ENCODE results near the gene TRAFD1. TPM values are rescaled to one million over a fixed set of nuclear protein-coding genes. Genes with fewer than 3 reads are reported as not detected.

TRAFD1 gene
- total and polyA plus RNA-seq, 2 of the 8 experiments (the other 6 are each of a cell fraction or from before 2014, with no cell fraction given): 18.1 to 33.1 TPM

DNA sequence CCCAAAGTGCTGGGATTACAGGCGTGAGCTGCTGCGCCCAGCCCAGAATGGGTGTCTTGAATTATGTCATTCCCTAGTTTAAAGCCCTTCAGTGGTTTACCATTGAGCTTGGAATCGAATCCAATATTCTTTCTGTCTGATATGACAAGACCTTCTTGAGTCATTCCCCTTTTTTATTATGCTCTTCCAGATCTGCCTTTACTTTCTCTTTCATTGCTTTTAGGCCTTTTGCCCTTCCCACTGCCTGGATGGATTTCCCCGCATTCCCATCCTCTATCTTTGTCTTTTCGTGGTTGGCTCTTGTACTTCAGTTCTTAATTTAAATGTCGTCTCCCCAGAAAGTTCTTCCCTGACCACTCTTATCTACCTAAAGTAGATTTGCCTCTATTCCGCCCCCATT lies 1.6 kb downstream of the TRAFD1 start:
- Histone ChIP-seq H3K4me2 (ENCODE audit: insufficient read depth in 1 of 2, low read depth in 2 of 2, low read length in 2 of 2) (peak overlapping the region in 1 of 2 experiments; percentile 77; a peak in 1 of 4 replicates), H2AFZ (ENCODE audit: low read length) (no peak overlapping the region), H3K9me3 (ENCODE audit: insufficient read depth in 2 of 2, low read depth in 1 of 2, low read length in 1 of 2) (no peaks in the 10 kb centered on the region), H3K4me3 (ENCODE audit: extremely low read depth in 1 of 4, insufficient read depth in 2 of 4, low read depth in 3 of 4, low read length in 4 of 4) (no peak overlapping the region), H3K9ac (replicated peaks in 1 of 4; ENCODE audit: extremely low read depth in 1 of 4, low read depth in 3 of 4, low read length in 3 of 4) (no peak overlapping the region), H3K27ac (ENCODE audit: low read depth, low read length) (no peak overlapping the region), H3K36me3 (ENCODE audit: control insufficient read depth in 2 of 4, insufficient read depth in 4 of 4, low read length in 3 of 4) (no peaks in the 10 kb centered on the region; a peak in 1 of 8 replicates), H3K79me2 (ENCODE audit: control insufficient read depth in 1 of 2, insufficient read depth in 2 of 2, low read length in 2 of 2) (peaks cover 2 to 5% of the 10 kb centered on the region in 2 experiments; a peak in 1 of 4 replicates), H3K56ac (replicated peaks; ENCODE audit: insufficient read length, low read depth, low read length) (no peak overlapping the region), H3K23me2 (ENCODE audit: low read depth, low read length) (peaks cover 4% of the 10 kb centered on the region; the same call in 1 of the 2 replicates), H3K23ac (ENCODE audit: insufficient read length) (no peak overlapping the region), H3K14ac (ENCODE audit: insufficient read length) (no peak overlapping the region), H4K5ac (ENCODE audit: insufficient read length, low read depth, low read length) (no peak overlapping the region), H2BK120ac (replicated peaks; ENCODE audit: low read depth, low read length) (no peak overlapping the region), H2BK12ac (ENCODE audit: low read depth, low read length) (no peak overlapping the region), H3K4me1 (replicated peaks in 1 of 4; ENCODE audit: control insufficient read depth in 3 of 4, insufficient read depth in 4 of 4, low read length in 3 of 4) (peaks cover 0 to 4% (median 1%) of the 10 kb centered on the region in 4 experiments; a peak in 4 of 7 replicates), H4K8ac (ENCODE audit: extremely low read depth, insufficient read depth, low read length) (no peak overlapping the region), H3K4ac (replicated peaks; ENCODE audit: insufficient read length, low read depth, low read length) (no peak overlapping the region), H2AK5ac (ENCODE audit: low read depth, low read length) (no peak overlapping the region), H2BK20ac (ENCODE audit: low read length) (no peak overlapping the region), H2BK5ac (ENCODE audit: low read depth, low read length) (no peak overlapping the region), H3K79me1 (ENCODE audit: low read depth, low read length) (no peaks in the 10 kb centered on the region), H2BK15ac (ENCODE audit: low read length) (no peak overlapping the region), H4K20me1 (replicated peaks in 1 of 2; ENCODE audit: control insufficient read depth in 1 of 2, insufficient read depth in 2 of 2, low read length in 2 of 2) (peaks cover 2% of the 10 kb centered on the region in 2 experiments), H4K91ac (replicated peaks; ENCODE audit: insufficient read length, low read length) (no peak overlapping the region), H3K18ac (ENCODE audit: extremely low read depth, low read length) (no peak overlapping the region), H3K27me3 (replicated peaks in 1 of 4; ENCODE audit: control insufficient read depth in 3 of 4, extremely low read depth in 1 of 4, insufficient read depth in 3 of 4, low read length in 3 of 4) (no peaks in the 10 kb centered on the region)
- ChIA-PET CTCF (ENCODE audit: partially characterized antibody) (interaction anchor here (0.6 to 2.2 kb wide), 2 partner anchors 14 to 183 kb away, joined by 3 to 7 read pairs; no protein-coding TSS in a partner anchor), POLR2A (ENCODE audit: partially characterized antibody) (interaction anchor here (1.1 to 8.1 kb wide), 5 partner anchors 21 to 278 kb away, joined by 4 to 90 read pairs (median 6); partner anchors contain the start of genes ERP29, NAA25 and TMEM116)
- DNase-seq (ENCODE audit: low read depth in 1 of 2, low spot score in 2 of 2): no peak
- no peak for FAIRE-seq
- 89% methylated on average over 7 of the region's 7 CpGs; no CpG with 5 or more reads in 1 of the 2 experiments for WGBS, 2 experiments (ENCODE audit: extremely low coverage in 1 of 2, insufficient coverage in 1 of 2, insufficient read length in 1 of 2, insufficient replicate concordance in 2 of 2, low coverage in 1 of 2, low lambda C conversion rate in 2 of 2, missing lambda C conversion rate in 1 of 2)
- TF ChIP-seq RNF2 (IDR thresholded peaks at IDR 0.05; ENCODE audit: borderline replicate concordance, low read depth, low read length, missing control alignments, poor library complexity, severe bottlenecking) (no peak), KDM1A (IDR thresholded peaks at IDR 0.05; ENCODE audit: borderline replicate concordance, low read length) (no peak), CREB1 (IDR thresholded peaks at IDR 0.05) (no peak), SRF (IDR thresholded peaks at IDR 0.05; ENCODE audit: low read depth, low read length) (no peak), NRF1 (IDR thresholded peaks at IDR 0.05; ENCODE audit: low read depth, low read length) (no peak), TEAD4 (IDR thresholded peaks at IDR 0.05; ENCODE audit: low read depth, low read length) (no peak), BRCA1 (IDR thresholded peaks at IDR 0.05; ENCODE audit: low read depth, low read length) (no peak), SP1 (IDR thresholded peaks at IDR 0.05; ENCODE audit: low read depth, low read length) (no peak), JUND (IDR thresholded peaks at IDR 0.05; ENCODE audit: low read length) (no peak), TAF1 (IDR thresholded peaks at IDR 0.05; ENCODE audit: low read depth, low read length) (no peak), EP300 (IDR thresholded peaks at IDR 0.05; ENCODE audit: borderline replicate concordance in 1 of 2, low read depth in 2 of 2, low read length in 2 of 2) (no peak), CBX8 (IDR thresholded peaks at IDR 0.05; ENCODE audit: borderline replicate concordance, low read depth, low read length) (no peak), TBP (IDR thresholded peaks at IDR 0.05; ENCODE audit: low read depth, low read length) (no peak), SUZ12 (IDR thresholded peaks at IDR 0.05; ENCODE audit: low read length) (no peak), ASH2L (IDR thresholded peaks at IDR 0.05; ENCODE audit: low read length) (no peak)

All from H1 (cell line).